Right hindlimb (tissue), 1 donor: ENCODE data around the gene TAF4.

Source experiments
- DNase-seq: peaks from one replicate; pipeline ENCODE4 v3.0.0-alpha.2; 2018

Gene TAF4

DNA sequence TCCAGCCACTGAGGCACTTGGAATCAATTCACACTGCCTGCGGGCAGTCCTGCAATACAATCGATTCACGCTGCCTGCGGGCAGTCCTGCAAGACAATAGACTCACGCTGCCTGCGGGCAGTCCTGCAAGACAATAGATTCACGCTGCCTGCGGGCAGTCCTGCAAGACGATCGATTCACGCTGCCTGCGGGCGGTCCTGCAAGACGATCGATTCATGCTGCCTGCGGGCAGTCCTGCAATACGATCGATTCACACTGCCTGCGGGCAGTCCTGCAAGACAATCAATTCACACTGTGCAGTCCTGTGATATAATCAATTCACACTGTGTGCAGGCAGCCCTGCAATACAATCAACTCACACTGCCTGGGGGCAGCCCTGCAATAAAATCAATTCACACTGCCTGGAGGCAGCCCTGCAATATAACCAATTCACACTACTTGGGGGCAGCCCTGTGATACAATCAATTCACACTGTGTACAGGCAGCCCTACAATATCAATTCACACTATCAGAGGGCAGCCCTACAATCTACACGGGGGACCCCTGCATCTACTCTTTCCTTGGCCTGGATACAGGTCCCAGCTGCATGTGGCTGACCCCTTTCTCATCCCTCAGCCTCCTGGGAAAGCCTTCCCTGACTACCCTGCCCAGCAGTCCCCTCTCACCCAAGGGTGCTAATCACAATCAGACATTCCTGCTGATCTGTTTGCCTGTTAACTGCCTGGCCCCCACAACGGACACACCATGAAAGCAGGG is 10.4 kb downstream of the TAF4 start:
- no peak for DNase-seq

DNA sequence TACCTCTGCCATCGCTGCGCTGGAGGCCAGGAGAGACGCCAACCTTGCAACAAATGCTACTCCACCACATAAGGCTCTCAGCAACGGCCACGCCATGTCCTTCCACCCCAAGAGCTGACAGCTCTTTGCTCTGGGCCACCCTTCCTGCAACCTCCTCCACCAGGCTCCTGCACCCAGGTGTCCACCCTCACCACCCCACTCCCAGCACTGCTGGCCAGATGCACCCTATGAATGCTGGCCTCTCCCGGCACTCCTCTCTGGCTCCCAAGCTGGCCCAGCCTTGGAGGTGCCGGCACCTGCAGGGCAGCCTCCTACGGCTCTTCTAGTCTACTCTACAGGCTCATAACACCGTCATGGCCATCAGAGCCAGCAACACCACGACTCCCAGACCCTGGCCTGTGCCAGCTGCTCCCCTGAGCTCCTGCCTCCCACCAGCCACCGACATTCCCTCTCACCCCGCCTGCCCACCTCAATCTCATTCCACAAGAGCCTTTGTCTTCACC is 11.2 kb downstream of the TAF4 start:
- DNase-seq = no peak

DNA sequence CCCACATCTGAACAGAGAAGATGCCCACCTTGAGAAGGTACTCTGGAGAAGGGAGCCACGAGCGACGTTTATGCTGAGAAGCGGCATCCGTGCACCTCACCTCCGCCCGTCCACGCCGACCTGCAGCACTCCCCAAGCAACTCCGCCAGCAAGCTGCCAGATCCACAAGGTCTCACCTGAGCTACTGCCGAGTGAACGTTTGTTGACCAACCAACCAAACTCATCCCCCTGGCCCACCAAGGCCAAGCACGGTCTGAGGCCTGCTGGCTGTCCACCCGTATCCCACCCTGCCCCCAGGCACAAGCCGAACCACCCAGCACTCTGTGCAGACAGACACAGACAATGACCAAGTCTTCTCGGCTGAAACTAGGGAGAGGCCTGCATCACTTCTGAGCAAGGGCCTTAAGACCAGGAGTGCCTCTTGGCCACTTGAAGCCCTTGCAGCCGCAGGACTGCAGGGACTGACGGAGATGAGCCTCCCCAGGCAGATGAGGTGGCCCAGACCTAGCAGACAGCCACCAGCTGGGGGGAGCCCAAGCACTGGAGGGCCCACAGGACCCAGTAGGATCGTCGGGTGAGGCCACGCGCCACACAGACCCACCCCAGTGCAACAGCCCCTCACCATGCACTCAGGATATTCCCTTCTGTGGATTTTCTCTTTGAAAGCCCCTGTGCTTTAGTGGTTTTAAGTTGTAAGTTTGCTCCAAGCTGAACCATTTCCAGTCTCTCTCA is 12.1 kb downstream of the TAF4 start:
- no peak for DNase-seq

DNA sequence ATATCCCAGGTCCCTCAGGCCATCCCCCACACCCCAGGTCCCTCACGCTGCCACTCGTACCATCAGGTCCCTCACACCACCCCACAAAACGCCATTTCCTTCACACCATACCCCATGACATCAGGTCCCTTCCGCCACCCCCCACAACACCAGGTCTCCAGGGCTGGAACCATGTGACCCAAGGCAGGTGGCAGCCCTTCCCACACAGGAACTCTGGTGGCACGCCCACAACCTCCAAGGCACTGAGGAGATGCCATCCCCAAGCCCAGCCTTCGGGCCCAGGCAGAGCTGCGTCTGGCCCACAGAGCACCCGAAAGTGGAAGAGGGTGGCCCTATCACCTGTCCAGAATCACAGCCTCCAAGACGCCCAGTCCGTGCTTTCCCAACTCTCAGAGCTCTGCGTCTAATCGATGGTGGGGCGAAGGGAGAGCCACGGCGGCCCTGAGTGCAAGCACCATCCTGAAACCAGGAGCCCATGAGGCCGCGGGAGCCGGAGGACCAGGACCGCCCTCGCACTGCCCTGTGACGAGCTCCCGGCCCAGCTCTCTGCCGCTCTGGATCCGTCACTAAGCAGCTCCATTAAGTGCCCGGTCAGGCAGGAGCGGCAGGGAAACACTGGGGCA is 12.7 kb downstream of the TAF4 start:
- no peak for DNase-seq

DNA sequence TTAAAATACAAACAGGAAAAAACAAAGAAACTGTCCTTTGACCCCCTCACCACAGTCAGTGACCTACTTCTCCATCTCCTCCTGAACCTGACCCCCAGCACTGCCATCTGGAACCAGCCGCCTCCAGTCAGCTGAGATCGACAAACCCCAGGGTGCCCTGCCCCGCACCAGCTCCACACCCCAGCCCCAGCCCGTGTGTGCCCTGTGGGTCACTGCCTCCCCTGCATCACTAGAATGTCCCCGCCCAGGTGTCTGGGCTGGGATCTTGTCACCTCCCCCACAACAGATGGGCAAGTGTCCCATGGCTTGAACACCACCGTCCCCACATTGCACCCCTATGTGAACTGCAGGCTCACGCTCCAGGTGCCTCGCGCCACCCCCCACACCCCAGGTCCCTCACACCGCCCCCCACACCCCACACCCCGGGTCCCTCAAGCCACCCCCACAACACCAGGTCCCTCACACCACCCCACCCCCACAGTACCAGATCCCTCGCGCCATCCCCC is 13.3 kb downstream of the TAF4 start:
- DNase-seq = peak; percentile 11

DNA sequence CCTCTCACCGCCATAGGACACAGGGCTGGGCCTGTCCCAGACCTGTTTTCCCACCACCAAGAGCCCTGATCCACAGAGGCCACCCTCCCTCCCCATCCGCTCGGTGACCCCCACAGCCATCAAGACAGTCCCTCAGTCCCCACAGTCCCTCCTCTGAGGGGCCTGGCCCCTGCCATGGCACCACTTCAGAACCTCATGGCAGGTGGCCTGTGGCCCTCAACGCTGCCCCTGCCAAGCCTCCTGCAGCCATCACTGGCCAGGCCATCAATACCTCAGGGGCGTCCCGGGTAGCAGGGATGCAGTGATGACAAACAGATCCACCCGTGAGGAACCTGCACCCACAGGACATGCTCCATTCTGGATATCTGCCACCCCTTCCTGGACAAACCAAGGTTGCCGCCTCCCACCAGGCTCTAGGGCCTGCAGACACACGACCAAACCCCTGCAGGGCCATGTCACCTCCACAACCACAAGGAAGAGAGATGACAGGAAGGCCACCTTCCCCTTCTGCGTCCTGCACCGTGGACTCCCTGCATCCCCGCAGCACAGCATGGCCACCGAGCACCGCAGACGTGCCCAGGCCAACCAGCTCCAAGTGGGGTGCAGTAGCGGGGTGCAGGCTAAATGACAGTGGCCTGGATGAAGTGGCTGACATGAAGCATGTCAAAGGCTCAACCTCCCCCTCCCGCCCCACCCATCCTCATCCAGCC is 14.0 kb downstream of the TAF4 start:
- no peak for DNase-seq

DNA sequence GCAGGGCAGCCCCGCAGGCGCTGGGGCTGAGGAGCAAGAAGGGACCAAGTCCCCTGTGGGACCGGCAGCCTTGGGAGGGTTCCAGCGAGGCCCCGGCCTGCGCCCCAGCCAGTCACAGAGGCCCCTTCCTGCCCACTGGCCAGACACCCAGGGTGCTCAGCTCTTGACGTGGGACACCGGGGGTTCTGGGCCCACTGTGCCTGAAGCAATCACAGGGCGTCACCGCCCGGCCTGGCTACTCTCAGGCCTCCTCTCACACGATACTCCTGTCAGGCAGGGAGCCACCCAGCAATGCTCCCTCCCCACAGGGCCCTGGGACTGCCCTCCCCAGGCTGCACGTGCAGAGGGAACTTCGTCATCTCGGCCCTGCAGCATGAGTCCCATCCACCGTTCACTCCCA is 14.5 kb downstream of the TAF4 start:
- peak; percentile 11 for DNase-seq

DNA sequence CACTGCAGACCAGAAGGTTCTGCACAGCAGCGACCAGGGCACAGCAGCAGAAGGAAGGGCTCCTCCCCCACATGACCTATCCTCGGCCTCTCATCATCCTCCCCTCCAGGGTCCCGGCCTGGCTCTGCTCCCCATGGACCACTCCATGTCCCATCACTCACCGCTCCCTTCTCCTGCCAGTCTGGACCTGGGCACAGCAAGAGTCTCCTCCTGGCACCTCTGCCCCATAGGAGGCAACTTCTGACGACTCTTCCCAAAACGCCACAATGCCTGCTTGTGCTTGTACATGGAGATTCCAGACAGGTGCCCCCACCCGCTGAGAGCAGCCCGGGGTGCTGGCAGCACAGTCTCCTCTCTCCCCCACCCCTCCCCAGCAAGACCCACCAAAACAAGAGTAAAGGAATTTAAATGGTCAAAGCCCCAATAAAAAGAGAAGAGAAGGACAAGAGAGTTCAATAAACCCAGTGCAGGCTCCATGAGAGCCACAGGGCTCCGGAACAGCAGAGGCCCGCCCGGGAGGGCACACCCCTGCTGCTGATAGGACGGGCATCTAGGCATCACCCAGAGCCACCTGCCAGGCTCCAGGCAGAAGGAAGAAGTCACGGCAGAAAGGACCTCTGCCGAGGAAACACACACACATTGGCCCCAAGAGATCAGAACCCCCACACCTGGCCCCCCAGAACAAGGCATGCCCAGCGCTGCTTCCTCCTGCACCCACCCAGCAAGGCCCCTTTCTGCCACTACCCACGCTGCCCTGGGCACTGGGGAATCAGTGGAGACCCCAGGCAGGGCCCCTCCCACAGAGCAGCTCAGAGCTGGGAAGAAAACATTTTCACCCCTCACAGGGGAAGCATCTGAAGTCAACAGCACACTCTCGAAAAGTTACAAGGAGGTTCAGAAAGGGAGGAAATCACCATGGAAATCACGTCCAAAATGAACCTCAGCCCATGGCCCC is 15.2 kb downstream of the TAF4 start:
- DNase-seq = peak; percentile 15

DNA sequence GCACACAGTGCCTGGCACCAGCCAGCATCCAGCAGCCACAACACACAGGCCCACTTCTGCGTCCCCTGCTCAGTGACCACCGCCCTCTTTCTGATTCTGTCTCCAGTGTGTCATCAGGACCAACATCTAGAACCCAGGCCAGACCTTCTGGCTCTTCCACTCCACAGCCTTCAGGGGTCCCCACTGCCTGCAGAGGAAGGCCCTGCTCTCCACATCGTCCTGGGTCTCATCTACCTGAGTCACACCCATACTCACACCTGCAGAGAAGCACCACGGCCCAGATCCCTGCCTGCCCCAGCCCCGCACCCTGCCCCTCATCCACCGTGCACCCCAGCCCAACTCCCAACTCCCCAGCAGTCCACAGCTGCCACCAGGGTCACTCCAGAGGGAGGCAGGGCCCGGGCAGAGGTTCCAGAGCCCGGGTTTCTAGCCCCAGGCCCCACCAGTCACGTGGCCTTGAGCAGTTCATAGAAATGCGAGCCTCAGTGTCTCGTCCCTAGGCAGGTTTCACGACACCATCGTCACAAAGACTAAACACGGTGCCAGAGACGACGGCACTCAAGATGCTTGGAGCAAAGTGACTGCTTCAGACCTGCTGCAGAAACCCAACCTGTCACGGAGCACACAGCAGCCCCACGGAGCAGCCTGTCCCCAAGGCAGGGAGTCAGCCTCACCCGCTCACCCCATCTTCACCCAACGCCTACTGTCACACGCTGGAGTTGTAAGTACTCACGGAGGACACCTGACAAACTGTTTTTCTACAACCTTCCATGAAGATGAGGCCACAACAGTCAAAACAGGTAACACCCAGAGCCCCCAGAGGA is 16.1 kb downstream of the TAF4 start:
- peak; percentile 7 for DNase-seq

DNA sequence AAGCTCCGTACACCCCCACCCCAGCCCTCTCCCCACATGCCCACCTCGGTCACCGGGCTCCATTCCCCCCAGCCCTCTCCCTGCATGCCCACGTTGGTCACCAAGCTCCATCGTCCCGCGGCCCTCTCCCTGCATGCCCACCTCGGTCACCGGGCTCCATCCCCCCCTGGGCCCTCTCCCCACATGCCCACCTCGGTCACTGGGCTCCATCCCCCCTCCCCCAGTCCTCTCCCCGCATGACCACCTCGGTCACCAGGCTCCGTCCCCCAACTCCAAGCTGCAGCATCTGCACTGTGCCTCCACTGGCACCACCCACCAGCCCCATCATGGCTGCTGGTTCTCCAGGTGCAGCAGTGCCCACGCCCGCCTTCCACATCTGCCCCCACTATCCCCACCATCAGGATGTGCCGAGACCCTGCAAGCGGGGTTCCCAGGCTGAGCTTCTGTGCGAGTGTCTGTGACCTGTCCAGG is 16.8 kb downstream of the TAF4 start:
- peak; percentile 11 for DNase-seq

DNA sequence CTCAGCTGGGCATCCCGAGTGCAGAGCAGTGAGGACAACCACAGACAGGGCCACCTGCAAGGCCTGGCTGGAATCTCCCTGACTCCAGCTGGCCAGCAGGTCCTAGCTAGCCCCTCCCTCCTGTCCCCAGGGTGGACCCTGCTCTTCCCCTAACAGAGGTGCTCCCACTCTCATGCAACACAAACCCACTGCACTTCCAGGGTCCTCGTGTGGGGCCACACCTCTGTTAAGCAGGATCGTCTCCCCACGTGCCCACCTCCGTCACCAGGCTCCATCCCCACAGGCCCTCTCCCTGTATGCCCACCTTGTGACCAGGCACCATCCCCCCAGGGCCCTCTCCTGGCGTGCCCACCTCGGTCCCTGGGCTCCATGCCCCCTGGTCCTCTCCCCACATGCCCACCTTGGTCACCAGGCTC is 17.3 kb downstream of the TAF4 start:
- DNase-seq = peak; percentile 18

DNA sequence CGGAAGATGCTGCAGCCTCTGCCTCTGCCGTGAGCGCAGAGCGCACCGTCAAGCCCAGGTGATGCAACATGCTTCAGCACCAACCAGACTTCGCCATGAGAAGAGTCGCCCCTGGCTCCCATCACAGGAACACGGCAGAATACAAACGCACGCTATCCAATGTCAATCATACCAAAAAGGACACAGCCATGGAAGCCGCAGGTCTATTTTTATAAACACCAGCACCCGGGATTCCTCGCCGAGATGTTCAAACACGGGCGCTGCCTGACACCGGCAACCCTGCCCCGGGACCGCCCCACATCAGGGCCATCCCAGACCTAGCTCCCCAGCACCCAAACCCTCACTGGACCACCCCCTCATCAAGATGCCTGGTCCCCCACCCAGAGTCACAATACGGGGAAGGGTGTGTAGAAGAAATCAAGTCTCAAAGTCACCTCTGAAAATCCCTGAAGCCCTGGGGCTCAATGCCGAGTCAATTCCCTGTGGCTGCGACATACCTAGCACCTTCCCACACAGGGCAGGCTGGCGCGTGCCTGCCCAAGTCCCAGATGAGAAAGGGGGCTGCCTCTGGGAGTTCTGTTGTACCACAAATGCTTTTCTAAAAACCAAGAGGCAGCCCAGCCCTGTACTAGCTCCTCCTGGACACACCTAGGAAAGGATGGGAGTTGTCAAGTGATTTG is 17.9 kb downstream of the TAF4 start:
- DNase-seq = peak; percentile 5

DNA sequence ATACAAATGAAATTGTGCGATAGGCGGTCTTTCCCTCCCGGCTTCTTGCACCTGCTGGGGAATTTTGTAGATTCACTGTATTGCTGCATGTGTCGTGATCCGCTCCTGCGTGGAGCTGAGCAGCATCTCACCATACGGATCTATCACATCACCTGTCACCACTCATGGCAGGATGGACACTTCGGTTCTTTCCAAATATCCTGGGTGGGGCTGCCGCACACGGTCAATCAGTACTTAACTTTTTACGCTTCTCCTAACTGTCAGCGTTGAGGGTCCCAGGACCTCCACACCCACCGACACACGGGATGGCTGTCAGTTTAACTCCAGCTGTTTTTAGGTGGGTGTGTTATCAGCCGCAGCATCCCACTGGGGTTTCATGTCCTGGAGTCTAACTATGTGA is 19.2 kb downstream of the TAF4 start:
- peak; percentile 6 for DNase-seq

DNA sequence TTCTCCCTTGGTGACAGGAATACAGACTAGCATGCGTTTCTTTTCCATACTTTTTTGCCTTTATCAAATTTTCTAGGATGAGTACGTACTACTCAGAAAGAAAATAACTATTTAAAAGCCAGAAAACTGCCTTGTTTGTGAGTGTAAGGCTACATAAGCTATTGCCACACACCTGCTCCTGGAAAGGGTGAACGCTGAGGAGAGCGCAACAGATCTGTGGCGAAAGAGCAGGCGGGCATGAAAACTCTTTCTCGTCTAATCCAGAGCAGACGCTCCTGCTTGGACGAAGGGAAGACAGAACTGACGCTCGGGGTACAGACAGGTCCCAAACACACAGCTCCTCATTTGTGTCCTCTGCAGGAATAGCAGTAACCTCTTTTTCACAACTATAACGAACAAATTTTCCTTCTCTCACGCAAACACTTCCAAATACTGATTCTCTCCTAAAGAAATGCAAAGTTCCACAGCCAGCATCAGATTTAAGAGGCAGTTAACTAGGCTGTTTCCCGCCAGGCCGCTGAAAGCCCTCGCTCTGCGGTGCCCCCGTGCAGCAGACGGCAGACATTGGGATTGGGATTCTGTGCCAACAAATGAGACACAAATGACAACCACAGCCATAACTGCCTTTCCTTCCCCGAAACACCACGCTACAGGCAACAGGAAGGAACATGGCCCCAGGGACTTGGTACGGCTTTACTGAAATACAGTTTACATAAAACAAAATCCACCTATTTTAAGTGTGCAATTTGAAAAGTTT is 20.0 kb downstream of the TAF4 start:
- peak; percentile 18 for DNase-seq

DNA sequence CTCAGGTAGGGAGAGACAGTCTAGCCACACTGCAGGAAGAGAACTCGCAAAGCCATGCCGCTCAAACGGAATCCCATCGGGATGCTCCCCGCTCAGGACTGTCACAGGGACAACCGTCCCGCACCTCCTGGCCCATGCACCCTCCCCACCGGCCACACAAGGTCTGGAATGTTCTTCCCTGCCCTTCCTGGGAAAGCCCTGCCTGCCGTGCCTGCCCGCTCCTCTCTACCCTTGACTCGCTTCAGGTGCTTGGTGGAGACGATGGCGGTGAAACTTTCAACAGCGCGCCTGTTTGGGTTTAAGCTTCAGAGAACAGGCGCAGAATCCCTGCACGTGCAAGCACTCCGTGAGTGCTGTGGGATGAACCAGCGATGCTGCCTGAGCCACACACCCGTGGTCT is 20.6 kb downstream of the TAF4 start:
- DNase-seq = peak; percentile 9

DNA sequence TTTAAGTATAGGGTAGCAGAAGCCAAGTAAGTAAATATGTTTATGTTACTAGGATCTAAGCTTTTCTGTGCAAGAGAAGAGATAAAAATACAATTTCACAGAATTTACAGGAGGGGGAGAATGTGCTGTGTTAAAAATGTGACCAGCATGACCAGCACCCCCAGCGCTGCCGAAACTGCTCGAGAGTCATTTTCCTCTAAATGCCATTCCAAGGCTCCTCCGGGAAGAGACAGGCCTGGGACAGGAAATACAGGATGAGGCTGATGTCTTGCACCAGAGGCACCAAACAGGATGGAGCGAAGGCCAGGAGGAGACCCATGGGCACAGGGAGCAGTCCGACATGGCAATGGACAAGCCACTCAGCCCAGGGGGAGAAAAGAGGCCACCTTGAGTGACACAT is 21.1 kb downstream of the TAF4 start:
- DNase-seq = peak; percentile 24

DNA sequence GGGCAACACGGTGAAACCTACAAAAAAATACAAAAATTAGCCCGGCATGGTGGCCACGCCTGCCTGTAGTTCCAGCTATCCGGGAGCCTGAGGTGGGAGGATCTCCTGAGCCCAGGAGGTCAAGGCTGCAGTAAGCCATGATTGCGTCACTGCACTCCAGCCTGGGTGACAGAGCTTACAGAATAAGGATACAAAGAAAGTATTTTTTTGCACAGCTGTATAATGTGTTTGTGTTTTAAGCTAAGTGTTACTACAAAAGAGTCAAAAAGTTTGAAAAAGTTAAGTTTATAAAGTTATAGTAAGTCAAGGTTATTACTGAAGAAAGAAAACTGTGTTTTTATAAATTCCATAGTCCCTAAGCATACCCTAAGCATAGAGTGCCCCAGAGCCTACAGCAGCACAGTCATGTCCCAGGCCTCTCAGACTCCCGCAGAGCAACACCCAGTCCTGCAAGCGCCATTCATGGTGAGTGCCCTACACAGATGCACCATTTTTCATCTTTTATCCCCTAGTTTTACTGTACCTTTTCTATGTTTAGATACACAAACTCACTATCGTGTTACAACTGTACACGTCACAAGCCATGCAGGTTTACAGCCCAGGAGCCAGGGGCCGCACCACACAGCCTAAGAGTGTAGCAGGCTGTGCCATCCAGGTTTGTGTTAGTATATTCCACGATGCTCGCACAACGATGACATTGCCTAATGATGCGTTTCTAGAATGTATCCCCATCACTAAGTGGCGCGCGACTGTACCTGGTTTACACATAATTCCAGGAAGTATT is 22.4 kb downstream of the TAF4 start:
- DNase-seq = peak; percentile 7
